HG03139 (cell line): Measurements from ENCODE around the gene MARK2.

Source experiments
- ATAC-seq: cut with Tn5 transposase; IDR thresholded peaks from one replicate; pipeline ENCODE4 v1.9.1; 2021; ENCODE audit not compliant: unreplicated experiment

The MARK2 gene

DNA sequence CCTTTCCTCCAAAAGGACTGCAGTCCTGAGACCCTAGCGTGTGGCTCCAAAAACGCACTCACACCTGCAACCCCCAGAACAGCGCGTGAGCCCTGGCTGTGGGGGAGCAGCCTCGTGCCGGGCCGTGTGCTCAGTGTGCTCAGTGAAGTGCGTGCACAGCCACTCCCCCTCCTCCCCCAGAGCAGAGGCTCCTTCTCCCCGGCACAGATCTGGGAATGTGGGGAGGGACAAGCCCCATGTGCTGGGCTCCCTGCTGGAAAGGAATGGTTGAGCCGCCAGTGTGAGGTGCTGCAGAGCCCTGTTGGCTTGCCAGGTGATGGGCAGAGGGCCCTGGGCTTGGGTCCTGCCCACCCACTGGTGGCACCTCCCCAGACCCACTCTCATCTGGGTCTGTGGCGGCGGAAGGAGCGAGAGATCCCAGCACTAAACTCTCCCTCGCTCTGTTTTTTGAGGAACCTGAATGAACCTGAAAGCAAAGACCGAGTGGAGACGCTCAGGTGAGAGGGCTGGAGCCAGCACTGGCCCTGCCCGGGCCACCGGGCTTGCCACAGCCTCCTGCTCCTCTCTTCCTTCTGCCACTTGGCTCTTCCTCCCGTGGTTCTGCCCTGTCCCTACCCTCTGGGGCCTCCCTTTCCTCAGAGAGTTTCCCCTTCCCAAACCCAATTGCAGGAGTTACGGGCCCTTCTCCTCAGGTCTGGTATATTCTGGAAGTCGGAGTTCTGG is 69.1 kb downstream of the MARK2 start:
- no peak for ATAC-seq

DNA sequence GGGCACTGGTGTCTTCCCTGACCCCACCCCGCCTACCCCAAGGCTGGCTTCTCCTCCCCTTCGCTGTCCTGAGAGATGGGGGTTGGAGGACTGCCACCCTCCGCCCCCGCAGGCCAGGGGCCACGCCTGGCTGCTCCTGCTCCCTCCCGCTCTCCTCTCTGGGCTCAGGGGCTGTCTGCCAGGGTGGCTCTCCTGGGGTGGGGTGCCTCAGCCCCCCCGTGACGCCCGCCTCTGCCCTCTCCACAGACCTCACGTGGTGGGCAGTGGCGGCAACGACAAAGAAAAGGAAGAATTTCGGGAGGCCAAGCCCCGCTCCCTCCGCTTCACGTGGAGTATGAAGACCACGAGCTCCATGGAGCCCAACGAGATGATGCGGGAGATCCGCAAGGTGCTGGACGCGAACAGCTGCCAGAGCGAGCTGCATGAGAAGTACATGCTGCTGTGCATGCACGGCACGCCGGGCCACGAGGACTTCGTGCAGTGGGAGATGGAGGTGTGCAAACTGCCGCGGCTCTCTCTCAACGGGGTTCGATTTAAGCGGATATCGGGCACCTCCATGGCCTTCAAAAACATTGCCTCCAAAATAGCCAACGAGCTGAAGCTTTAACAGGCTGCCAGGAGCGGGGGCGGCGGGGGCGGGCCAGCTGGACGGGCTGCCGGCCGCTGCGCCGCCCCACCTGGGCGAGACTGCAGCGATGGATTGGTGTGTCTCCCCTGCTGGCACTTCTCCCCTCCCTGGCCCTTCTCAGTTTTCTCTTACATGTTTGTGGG is 69.9 kb downstream of the MARK2 start:
- no peak for ATAC-seq

DNA sequence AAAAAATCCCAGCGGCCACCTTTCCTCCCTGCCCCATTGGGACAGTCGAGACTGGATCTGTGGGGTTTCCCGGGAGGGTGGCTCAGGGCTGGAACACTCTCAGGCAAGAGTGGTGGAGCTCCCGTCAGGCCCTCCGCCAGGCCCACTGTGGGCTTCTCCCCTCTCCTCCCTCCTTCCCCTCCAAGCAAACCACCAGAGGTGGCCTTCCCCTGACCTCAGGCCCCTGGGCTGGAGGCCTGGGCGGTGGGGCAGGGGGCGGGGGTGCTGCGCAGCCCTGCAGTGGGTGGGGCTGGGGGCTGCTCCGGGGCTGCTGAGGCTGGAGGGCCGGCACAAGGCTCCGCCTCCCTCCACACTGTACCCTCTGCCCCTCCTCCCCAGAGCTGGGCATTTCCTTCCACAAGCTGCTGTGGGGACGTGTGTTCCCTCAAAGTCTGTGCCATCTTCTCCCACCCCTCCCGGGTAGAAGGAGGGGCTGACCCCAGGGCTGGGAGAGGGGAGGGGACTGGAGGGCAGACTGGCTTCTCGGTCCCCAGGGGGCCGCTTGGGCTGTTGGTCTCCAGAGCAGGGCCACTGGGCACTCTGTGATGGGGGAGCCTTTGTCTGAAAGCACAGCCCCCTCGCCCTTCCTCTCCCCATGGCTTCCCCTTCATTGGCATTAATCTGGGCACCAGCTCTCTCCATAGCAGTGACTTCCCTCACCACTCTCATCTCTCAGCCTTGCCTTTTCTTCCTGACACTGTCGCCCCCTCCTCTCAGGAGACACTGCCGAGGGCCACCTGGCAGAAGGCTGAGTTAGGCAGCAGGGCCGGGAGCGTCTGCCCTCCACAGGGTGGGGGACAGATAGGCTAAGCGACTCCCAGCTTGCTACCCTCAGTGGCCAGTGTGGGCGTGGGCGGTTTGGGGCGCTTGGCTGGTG is 70.9 kb downstream of the MARK2 start:
- ATAC-seq, result no peak

DNA sequence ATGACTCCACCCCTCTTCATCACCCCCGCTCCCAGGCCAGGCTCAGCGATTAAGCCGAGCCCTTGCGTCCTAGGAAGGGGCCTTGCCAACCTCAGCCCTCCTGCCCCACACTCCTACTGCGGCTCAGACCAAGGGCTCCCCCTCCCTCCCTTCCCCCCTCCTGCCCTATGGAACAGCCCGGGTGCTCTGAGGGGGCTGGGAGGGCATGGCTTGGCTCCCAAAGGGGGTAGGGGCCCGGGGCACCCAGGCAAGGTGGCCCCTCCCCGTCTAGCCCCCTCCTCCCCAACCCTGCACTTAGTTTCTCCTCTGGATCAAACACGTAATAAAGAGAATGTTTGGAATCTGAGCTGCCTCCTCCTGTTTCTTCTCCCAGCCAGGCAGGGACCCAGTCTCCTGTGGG is 71.8 kb downstream of the MARK2 start:
- no peak for ATAC-seq

DNA sequence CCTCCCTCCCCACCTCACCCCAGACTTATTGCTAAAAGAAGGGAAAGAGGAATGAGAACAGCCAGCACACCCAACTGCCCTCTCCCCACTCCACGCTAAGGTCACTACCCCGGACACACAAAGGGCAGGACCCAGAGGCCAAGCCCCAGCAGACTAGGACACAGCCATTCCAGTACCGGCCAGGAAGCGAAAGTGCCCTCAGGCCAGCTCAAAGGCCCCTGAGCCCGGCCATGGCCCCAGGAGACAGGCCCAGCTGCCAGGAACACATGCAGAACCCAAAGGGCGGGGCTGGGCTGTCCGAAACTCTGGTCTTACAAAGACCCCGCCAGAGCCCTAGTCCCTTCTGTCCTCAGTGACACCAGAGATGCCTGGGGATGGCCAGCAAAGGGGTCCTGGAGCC is 72.5 kb downstream of the MARK2 start:
- ATAC-seq, result no peak

DNA sequence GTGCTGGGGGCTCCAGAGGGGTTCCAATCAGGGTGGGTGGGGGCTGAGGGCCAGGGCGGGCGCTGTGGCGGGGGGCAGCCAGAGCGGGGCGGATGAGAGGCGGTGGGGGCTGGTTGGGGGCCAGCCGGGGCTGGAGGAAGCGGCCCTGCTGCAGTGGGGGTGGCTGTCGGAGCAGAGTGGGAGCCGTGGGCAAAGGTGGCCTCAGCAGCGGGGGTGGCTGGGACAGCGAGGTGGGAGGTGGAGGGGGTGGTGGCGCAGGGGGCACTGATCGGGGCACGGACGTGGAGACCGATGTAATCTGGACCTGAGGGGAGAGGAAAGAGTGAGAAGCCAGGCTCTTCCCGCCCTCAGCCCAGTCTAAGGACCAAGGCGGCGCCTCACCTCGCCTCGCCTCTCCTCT is 73.0 kb downstream of the MARK2 start:
- ATAC-seq, result no peak

DNA sequence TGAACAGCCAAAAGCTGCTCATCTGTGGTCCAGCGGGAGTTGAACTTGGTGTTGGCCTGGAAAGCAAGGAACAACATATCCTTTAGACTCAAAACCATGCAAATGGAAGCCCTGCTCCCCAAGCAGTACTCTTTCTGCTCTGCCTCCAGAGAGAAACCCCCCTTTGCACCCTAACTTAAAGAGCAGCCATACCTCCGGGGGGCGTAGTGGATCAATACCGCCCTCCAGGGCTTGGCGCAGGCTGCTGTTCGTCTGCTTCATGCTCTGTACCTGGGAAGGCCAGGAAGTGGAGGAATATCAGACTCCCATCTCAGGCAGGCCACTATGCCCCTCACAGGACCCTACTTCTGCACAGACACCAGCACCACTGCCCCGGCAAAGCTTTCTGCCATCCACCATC is 73.8 kb downstream of the MARK2 start:
- ATAC-seq, result no peak

DNA sequence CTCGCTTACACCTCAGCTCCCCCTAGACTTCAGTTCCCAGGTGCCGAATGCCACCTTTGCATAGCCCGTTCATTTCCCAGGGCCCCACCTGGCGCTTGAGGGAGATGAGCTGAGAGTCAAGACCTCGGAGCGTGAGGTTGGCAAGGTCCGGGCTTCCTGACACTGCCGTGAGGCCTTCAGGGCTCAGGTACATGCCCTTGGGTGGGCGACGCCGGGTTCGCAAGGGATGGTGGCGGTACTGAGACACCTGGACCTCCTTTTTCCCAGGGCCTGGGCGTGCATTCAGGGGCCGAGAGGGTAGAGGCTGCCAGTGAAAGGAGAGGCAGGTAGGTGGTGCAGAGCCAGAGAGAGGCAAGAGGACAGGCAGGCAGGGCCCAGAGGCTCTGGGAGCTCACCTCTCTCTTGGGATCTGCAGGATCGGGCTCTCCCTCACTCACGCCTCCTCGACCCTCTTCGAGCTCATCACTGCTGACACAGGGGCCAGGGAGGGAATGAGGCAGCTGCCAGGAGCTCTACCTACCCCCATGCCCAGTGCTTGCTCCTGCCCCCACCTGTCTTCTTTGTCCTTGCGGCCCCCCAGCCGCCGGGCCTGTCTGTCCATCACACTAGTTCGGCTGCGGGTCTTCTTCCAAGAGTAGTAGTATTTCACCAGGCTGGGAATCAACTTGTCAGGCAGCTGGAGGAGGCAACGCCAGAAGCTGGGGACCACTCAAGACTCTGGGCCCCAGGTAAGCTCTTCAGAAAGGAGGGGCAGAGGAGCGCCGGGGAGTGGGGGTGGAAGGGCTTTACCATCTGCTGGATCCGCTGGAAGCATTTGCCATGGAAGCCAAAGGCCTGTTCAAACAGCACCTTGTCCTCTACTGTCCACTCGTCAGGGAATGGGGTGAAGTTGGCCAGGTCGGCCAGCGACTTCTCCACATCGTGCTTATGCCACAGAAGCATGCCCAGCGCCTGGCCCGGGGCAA is 75.2 kb downstream of the MARK2 start:
- no peak for ATAC-seq

DNA sequence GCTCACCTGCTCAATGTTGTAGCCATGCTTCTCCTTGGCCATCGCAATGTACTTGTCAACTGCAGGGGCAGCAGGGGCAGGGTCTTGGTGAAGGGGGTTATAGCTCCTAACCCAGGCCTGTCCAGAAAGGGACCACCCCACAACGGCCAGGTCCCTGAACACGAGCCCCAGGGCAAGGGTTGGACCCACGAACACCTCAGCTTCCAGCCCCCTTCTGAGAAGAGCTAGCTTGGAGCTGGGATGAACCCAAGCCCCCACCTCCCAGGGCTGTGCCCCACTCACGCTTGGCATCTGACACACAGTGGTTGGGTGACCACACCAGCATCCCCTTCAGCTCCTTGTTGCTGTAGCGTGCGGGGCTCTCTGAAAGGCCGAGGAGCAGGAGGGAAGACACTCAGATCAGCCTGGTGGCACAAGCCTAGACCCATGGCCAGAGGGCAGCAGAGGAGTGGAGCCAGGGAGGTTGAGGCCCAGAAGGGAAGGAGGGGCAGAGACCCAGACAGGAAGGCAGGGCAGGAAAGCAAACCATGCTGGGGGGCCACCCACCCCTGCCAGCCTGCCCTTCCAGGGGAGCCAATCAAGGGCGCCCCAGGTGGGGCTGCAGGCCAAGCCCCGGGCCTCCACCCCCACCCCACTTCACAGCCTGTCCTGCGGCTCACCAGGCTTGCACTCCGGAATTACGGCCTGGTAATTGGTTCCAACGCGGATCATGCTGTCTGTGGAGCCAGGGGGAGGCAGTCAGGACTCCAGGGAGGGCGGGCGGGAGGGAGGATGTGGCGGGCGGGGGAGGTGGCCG is 76.2 kb downstream of the MARK2 start:
- ATAC-seq, result no peak

DNA sequence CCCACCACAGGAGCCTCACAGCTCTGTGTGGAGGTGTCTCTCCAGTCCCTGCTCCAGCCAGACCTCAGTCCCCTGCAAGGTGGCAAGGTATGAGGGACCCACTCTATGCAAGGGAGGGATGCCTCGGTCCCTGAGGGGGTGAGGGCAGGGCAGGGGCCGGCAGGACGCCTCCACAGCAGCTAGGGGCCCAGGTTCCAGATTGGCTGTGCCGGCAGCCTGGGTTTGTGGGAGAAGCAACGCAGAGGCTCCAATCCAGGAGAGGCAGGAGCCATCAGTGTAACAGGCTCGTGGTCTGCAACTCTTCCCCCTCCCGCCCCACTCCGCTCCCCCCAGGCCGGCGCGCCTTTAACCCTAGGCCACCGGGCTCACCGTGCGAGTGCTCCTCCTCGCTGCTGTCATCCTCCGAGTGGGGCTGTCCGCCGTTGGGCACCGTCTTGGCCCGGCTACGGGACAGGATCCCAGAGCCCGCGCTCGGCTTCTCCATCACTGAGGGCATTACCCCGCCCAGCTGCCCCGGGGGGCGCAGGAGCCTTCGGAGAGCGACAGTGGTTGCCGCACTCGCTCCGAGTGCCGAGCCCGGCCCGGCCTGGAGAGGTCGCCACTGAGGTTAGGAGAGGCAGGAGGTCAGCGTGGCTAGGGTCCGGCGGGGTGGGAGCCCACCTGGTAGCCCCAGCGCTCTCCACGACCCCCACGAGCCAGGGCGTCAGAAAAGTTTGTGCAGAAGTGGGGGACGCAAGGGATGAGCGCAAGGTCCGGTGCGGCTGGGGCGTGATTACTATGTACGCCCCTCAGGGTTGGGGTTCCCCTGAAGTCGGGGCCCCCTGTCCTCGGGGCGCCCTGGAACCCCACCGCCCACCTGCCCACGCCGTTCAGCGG is 77.3 kb downstream of the MARK2 start:
- no peak for ATAC-seq

DNA sequence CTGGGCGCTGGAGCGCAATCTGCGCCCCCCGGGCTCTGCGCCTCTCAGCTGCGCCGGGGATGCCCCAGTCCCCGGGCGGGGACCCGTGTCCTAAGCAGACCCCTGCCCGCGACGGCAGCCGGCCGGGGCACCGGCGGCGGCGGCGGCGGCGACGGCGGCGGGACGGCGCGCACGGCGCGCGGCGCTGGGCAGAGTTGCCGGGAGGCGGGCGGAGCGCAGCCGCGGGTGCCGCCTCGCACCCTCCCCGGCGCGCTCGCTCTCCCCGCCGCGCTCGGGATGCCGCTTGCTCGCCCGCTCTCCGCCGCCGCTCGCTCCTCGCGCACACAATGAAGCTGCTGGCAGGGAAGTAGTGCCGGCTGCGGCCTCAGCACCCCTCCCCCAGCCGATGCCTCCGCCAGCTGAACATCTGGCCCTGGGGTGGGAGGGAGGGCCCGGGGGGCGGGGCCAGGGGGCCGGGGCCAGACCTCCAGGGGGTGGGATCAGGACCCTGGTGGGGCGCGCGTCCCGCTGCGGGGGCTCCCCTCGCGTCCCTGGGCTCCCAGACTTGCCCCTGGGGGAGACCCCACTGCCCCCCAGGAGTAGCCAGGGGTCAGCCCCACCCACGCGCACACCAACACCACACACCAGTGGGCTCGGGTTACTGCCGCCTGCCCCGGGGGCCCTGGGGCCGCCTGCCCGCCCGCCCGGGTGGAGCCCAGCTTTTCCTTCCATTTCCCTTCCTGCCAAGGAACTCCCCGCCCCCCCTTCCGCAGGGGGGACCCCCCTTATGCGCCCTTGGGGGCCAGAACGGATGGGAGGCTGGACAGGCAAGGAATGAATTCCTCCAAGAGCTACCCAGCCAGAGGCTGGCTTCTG is 78.2 kb downstream of the MARK2 start, which contains the start of gene RCOR2:
Gene RCOR2, minus strand, starts transcription at position 328 of the 855 bp plus-strand sequence. CDS start 708 bp downstream, outside the sequence.
- no peak for ATAC-seq

DNA sequence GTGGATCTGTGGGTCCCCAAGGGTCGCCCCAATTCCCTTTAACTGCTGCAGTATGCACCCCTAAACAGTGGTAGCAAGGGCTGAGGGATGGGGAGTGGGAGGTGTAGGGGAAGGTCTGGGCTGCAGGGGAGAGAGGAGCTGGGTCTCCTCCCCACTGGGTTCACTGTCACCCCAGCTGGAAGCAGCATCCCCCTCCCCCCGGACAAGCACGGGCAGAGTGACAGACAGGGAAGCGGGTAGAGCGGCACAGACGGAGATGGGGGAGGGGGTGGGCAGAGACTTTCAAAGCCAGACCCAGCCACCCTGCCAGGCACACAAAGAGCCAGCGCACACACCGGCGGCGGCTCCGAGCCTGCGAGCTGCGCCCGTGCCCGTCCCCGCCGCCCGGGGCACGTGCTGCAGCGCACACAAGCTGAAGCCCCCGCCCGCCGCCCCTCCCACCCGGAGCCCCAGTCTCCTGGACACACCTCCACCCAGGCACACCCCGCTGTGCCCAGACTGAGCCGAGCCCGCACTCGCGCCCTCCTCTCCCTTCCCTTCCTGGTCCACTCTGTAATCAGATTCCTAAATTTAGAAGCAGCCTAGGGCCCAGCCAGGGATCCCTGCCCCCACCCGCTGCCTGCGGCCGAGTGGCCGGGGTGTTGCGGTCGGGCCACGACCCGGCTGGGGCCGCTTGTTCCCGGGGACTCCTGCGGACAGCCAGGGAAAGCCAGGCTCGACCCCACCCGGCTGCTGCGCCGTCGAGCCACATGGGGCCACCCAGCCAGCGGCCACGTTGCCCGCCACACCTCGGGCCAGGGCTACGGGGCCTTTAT is 79.0 kb downstream of the MARK2 start:
- ATAC-seq, result no peak

DNA sequence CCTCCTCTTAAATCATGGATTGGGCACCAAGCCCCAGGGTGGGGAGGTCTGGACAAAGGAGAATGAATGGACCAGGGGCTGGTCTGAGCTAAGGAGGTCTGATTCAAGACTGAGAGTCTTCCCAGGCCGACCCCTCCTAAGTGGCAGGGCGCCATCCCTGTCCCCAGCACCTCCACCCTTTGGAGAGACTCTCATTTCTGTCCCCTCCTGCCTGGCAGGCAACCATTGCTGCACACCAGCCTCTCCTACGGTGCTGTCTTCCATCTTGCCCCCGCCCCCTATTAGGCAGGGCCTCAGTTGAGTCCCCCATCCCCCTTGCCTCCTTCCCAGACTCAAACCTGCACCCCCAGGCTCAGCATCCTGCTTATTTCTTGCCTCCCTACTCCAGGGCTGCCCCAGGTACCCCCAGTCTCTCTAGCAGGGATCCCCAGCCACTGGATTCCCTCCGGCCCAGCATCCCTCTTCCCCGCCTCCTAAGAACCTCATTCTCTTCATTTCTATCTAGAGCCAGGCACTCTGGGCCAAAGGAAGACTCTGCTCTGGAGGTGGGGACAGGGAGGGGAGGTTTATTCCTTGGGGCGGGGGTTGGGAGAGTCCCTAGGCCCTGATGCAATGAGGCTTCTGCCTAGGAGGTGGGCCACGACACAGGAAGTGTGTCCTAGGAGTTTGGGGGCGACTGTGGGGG is 79.7 kb downstream of the MARK2 start:
- ATAC-seq, result no peak

DNA sequence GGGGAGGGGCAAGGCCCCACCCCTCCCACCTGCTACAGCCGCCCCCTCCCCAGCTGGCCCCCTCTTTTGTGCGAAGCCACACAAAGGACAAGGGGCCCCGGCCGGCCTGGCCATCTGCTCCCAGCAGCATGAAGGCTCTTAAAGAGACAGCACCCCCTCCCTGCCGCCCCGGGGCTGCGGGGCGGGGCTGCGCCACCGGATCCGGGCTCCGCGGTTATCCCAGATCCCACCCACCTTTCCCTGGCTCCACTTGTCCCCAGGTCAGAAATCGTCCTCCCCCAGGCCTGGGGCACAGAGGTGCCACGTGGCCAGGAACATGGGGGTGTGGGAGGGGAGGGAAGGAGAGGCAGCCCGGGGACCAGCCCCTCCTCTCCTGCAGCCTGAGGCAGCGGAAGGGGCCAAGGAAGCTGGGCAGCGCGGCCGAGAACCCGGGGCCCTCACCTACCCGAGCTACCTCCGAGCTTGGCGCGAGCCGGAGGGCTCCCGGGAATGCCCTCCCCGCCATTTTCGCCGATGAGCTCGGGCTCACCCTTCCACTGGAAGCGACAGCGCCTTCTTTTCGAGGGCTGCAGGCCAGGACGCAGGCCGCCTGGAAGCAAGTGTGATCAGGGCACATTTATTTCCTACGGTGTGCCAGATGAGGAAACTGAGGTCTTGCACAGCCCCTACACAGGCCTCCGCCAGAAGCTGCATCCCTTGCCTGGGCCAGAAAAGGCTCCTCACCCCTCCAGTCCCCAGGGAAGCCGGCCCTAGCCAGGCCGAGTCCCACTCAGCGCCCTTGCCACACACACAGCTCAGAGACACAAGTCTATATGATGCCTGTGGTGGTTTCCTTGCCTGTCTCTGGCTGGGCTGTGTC is 80.6 kb downstream of the MARK2 start:
- no peak for ATAC-seq
